GM21717 (cell line): Measurements from ENCODE around the gene TTC8.

Source experiments
- ATAC-seq: cut with Tn5 transposase; IDR thresholded peaks from one replicate; pipeline ENCODE4 v1.9.1; 2021; ENCODE audit warnings: mild to moderate bottlenecking, moderate library complexity; ENCODE audit not compliant: unreplicated experiment

TTC8 gene

GRCh38 chr14:88864198-88864597 lies 39.7 kb downstream of the TTC8 start:
- no peak for ATAC-seq

- ATAC-seq, result no peak
Measured at GRCh38 chr14:88866305-88866704, 41.9 kb downstream of the TTC8 start.

DNA sequence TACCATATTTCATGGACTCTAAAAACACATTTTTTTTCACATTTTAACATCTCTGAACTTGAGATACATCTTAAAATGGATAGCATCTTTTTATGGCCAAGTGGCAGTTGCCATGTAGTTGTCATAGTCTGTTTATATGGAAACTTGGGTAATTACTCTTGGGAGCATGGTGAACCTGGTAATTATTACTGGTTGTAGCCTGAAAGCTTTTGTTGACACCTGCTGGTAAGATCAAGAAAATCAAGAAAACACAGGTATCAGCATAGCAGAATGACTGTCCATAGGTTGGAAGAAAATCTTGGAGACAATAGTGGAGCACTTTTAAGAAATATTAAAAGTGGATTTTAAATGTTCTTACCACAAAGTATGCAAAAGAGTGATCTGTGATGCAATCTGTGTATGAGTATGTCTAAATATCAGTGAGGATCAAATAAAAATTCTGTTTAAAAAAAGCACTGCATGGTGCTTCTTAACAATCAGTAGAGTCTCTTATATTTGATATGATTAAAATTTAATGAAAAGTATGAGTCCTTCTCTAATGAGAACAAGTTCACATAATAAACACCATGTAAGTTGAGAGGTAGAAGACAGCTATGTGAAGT lies 44.2 kb downstream of the TTC8 start:
- no peak for ATAC-seq

DNA sequence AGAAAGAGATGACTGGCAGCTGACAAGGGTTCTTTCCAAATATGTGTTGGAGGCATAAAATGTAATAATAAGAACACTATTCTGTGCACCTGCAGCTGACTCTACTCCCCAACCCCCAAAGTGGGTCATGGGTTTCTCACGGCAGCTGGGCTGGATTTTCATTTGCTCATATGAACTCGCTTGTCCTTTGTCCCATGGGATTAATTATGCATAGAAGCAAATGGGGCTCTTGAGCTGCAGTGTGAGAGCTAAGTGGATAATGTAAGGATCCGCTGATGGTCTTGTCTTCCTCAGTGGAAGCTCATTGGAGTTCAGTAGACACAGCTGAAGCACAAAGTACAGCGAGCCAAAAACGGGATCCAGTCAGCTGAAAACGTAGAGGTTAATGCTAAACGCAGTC lies 46.3 kb downstream of the TTC8 start:
- no peak for ATAC-seq

DNA sequence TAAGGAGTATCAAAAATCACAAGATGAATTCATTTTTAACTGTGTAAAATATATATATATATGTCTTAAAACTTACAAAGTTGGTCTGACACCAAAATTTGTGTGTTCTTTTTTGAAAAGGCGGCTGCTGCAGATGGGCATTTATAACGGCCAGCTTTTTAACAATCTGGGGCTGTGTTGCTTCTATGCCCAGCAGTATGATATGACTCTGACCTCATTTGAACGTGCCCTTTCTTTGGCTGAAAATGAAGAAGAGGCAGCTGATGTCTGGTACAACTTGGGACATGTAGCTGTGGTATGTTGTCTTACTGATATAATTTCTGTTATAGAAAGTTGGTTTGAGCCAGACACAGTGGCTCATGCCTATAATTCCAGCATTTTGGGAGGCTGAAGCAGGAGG lies 47.0 kb downstream of the TTC8 start:
- no peak for ATAC-seq

DNA sequence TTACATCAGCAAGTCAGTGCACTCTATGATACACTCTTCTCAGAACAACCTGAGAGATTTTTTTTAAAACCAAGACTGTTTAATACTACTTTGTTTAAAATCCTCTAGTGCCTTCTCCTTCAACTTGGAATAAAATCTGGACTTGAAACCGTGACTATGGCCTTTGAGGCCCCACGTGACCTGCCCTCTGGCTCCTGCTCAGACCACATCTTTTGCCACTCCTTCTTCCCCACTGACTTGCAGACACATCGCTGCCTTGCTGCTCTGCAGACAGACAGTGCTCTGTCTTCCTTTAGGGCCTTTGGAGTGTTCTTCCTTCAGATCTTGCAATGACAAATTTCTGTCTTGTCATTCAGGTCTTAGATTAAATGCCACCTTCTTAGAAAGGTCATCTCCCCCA lies 48.5 kb downstream of the TTC8 start:
- no peak for ATAC-seq

- no peak for ATAC-seq
Measured at GRCh38 chr14:88877192-88877591, 52.7 kb downstream of the TTC8 start.

DNA sequence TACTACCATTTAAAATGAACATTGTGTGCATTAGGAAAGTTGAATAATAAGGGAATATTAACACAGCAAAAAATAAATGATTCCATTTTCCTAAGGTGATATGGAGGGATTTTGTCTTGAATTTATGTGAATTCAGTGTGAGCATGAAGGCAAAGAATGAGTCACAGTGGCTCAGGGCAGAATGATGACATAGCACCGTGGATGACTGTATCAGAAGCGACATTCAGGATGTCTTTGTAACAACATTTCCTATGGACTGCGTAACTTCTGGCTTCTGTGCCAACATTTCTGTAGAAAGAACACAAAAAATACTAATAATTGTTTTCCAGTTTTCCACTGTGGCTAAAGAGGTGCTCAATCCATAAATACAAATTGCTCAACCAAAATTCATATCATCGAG lies 54.6 kb downstream of the TTC8 start:
- ATAC-seq, result no peak

GRCh38 chr14:88882236-88882635 lies 57.8 kb downstream of the TTC8 start:
- no peak for ATAC-seq

- ATAC-seq, result no peak
Measured at GRCh38 chr14:88895116-88895515, 70.7 kb downstream of the TTC8 start.

- ATAC-seq, result no peak
Measured at GRCh38 chr14:88901189-88901588, 76.7 kb downstream of the TTC8 start.

DNA sequence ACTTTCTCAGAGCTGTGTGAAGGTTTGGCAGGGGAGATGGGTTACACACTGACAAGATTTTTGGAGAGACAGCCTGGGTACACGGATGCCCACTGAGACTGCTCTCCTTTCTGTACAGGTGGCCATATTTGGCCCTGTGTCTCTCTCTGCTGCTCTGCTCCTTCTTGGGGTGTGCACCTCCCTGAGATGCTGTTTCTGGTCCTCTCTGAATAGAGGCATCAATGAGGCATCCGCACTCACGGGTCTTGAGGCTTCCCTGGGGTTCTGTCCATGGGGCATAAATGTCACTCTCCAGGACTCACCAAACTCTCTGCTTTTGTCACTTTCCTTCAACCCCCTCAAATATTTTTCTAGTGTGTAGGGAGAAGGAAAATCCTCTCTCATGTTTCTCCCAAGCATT lies 77.5 kb downstream of the TTC8 start:
- ATAC-seq, result no peak

DNA sequence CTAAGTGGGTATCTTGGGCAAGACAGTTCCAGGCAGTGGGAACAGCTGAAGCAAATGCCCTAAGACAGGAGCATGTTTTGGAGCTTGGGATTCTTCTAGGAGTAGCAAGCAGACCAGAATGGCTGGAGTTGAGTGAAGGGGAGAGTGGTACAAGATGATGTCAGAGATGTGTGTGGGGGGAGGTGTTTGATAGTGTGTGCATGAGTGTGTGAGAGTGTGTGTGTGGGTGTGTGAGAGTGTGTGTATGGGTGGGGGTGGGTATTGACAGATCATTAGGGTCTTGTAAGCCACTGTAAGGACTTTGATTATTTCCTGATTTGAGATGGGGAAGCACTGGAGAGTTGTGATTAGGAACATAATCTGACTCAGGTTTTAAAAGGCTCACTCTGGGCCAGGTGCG lies 78.4 kb downstream of the TTC8 start:
- no peak for ATAC-seq

- ATAC-seq, result no peak
Measured at GRCh38 chr14:88904206-88904647, 79.8 kb downstream of the TTC8 start.

- no peak for ATAC-seq
Measured at GRCh38 chr14:88904864-88905263, 80.4 kb downstream of the TTC8 start.

DNA sequence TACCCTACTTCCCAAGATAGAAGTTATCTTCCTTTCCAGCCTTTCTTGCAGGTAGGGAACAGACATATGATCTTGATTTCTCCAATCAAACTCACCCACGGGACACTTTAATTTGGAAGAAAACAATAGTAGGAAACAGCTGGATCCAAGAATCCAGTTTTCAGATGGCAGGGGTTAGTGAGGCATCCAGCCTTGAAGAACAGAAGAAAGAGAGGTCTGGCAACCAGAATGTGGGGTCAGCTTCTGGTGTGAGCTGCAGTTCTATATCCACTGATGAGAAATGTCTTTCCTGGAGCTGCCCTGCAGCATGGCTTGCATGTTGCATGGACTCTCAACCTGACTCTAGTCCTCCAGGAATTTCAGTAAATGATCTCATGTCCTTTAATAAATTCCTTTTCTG lies 83.8 kb downstream of the TTC8 start:
- no peak for ATAC-seq

GRCh38 chr14:88910386-88910785 lies 85.9 kb downstream of the TTC8 start:
- no peak for ATAC-seq

- ATAC-seq, result no peak
Measured at GRCh38 chr14:88911809-88912208, 87.4 kb downstream of the TTC8 start.

- no peak for ATAC-seq
Measured at GRCh38 chr14:88914956-88915355, 90.5 kb downstream of the TTC8 start.

DNA sequence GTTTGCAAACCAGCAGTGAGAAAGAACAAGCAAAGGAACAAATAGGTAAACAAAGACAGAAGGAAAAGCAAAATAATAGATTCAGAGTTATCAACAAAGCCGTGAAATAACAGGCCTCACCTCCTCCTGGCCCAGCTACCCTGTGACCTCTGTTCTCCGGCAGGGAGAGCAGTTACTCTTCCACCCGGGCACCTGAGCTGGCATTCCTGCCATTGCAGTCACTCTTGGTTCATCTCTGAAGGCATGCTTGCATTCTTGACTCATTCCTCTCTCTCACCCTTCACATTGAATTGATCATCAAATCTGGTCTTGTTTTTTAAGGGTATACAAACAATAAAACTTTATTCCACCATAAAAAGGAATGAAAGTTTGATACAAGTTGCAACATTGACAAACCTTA lies 95.1 kb downstream of the TTC8 start:
- ATAC-seq, result no peak
